IMR-90 (cell line): ENCODE results near the gene PLXDC2. TPM values are rescaled to one million over a fixed set of nuclear protein-coding genes. Genes with fewer than 3 reads are reported as not detected.

ENCODE experiments used
- ATAC-seq: fragments of 200-7000 bp; cut with Tn5 transposase; 2 replicates; pipeline ENCODE4 v1.9.1; 2020; ENCODE audit warnings: low read depth, mild to moderate bottlenecking, moderate library complexity
- BruUV-seq: library from RNA; stranded (reverse); fragments of 400-500 nt; replicated peaks from 2 replicates; lab custom pipeline; 2021; lab: Mats Ljungman, UMichigan
- CTCF ChIA-PET: fragments of 300-600 bp; formaldehyde crosslinking; extraction: SDS; loops from one replicate; lab custom pipeline; 2021; ENCODE audit warnings: antibody characterized with exemption; lab: Yijun Ruan, JAX
- POLR2A ChIA-PET: fragments of 300-600 bp; sonication (Branson Sonifier 250); formaldehyde crosslinking; loops from one replicate; lab custom pipeline; 2022; ENCODE audit warnings: antibody characterized with exemption; ENCODE audit not compliant: unreplicated experiment; lab: Charles Lee
- DNase-seq: peaks from one replicate; pipeline ENCODE4 v3.0.0; 2013
- H2AFZ ChIP-seq: replicated peaks from 2 replicates; pipeline ENCODE3; 2013; ENCODE audit warnings: low read length, mild to moderate bottlenecking; ENCODE audit not compliant: poor library complexity
- H2AK5ac ChIP-seq: 2 replicates; pipeline ENCODE4 v1.6.1; 2013; ENCODE audit warnings: low read depth, low read length, inconsistent platforms
- H2AK9ac ChIP-seq: replicated peaks from 2 replicates; pipeline ENCODE3; 2013; ENCODE audit warnings: mild to moderate bottlenecking, low read depth, low read length, moderate library complexity; ENCODE audit not compliant: poor library complexity
- H2BK120ac ChIP-seq: 2 replicates; pipeline ENCODE4 v1.6.1; 2013; ENCODE audit warnings: low read depth, low read length, inconsistent platforms
- H2BK15ac ChIP-seq: 3 replicates; pipeline ENCODE4 v1.6.1; 2013; ENCODE audit warnings: low read depth, low read length, inconsistent platforms
- H2BK20ac ChIP-seq: 2 replicates; pipeline ENCODE4 v1.6.1; 2013; ENCODE audit warnings: low read depth, mild to moderate bottlenecking, inconsistent platforms, low read length, moderate library complexity
- H2BK5ac ChIP-seq: 2 replicates; pipeline ENCODE4 v1.6.1; 2013; ENCODE audit warnings: mild to moderate bottlenecking, low read depth, low read length, inconsistent platforms; ENCODE audit not compliant: poor library complexity, severe bottlenecking
- H3K14ac ChIP-seq: replicated peaks from 2 replicates; pipeline ENCODE4 v1.6.1; 2013; ENCODE audit warnings: low read depth, low read length, inconsistent platforms
- H3K18ac ChIP-seq: 2 replicates; pipeline ENCODE4 v1.6.1; 2013; ENCODE audit warnings: low read depth, low read length, control low read depth
- H3K23ac ChIP-seq: 2 replicates; pipeline ENCODE4 v1.6.1; 2013; ENCODE audit warnings: low read depth, low read length, inconsistent platforms
- H3K27ac ChIP-seq: 2 replicates; pipeline ENCODE4 v1.5.1; 2013; ENCODE audit warnings: mild to moderate bottlenecking, control low read depth, low read length; ENCODE audit not compliant: insufficient read depth
- H3K27me3 ChIP-seq: 2 replicates; pipeline ENCODE4 v1.6.1; 2013; ENCODE audit warnings: low read length; ENCODE audit not compliant: control insufficient read depth, insufficient read depth
- H3K36me3 ChIP-seq: 2 replicates; pipeline ENCODE4 v1.6.1; 2013; ENCODE audit warnings: low read length, mixed read lengths; ENCODE audit not compliant: control insufficient read depth, insufficient read depth
- H3K4ac ChIP-seq: 2 replicates; pipeline ENCODE4 v1.6.1; 2013; ENCODE audit warnings: low read depth, low read length, inconsistent platforms
- H3K4me1 ChIP-seq: 2 replicates; pipeline ENCODE4 v1.6.1; 2013; ENCODE audit warnings: low read length, mixed read lengths; ENCODE audit not compliant: control insufficient read depth, insufficient read depth
- H3K4me2 ChIP-seq: 2 replicates; pipeline ENCODE4 v1.6.1; 2013; ENCODE audit warnings: low read depth, mild to moderate bottlenecking, control low read depth, low read length, moderate library complexity
- H3K4me3 ChIP-seq: 2 replicates; pipeline ENCODE4 v1.5.1; 2013; ENCODE audit warnings: low read depth, mild to moderate bottlenecking, control low read depth, low read length, moderate library complexity; ENCODE audit not compliant: insufficient read depth
- H3K56ac ChIP-seq: 2 replicates; pipeline ENCODE4 v1.6.1; 2013; ENCODE audit warnings: low read length, inconsistent platforms; ENCODE audit not compliant: insufficient read depth; ENCODE audit errors: extremely low read depth
- H3K79me1 ChIP-seq, 2 experiments: 2 replicates each; pipeline ENCODE4 v1.6.1; 2013; ENCODE audit warnings: low read length in 2 of 2, inconsistent platforms in 1 of 2, low read depth in 1 of 2
- H3K9ac ChIP-seq: 2 replicates; pipeline ENCODE4 v1.6.1; 2013; ENCODE audit warnings: low read depth, low read length, control low read depth
- H3K9me1 ChIP-seq: 2 replicates; pipeline ENCODE4 v1.6.1; 2013; ENCODE audit warnings: low read length, inconsistent platforms; ENCODE audit not compliant: insufficient read depth
- H3K9me3 ChIP-seq: 2 replicates; pipeline ENCODE4 v1.6.1; 2013; ENCODE audit warnings: low read length; ENCODE audit not compliant: control insufficient read depth, insufficient read depth
- H4K20me1 ChIP-seq: 2 replicates; pipeline ENCODE4 v1.6.1; 2013; ENCODE audit warnings: low read length, inconsistent platforms; ENCODE audit not compliant: insufficient read depth
- H4K5ac ChIP-seq: 2 replicates; pipeline ENCODE4 v1.6.1; 2013; ENCODE audit warnings: mild to moderate bottlenecking, low read depth, low read length, control low read depth
- H4K8ac ChIP-seq, 2 experiments: 2 replicates each; pipeline ENCODE4 v1.6.1; 2013; ENCODE audit warnings: low read depth in 2 of 2, low read length in 2 of 2, control low read depth in 1 of 2, inconsistent platforms in 1 of 2
- H4K91ac ChIP-seq: 2 replicates; pipeline ENCODE4 v1.6.1; 2013; ENCODE audit warnings: low read depth, low read length, inconsistent platforms; ENCODE audit not compliant: insufficient read depth
- BHLHE40 ChIP-seq: fragments of 150-350 bp; IDR thresholded peaks from 2 replicates; pipeline ENCODE4 v1.6.1; 2016; ENCODE audit warnings: mild to moderate bottlenecking, low read depth, low read length
- CHD1 ChIP-seq: IDR thresholded peaks from 2 replicates; pipeline ENCODE4 v1.6.1; 2012; ENCODE audit warnings: low read depth, low read length, improper control_type of control experiment
- MAFK ChIP-seq: IDR thresholded peaks from 2 replicates; pipeline ENCODE4 v1.6.1; 2012; ENCODE audit warnings: low read depth, low read length, improper control_type of control experiment
- MXI1 ChIP-seq: IDR thresholded peaks from 2 replicates; pipeline ENCODE4 v1.6.1; 2012; ENCODE audit warnings: low read depth, mild to moderate bottlenecking, low read length, moderate library complexity, borderline replicate concordance
- NFE2L2 ChIP-seq: fragments of 150-350 bp; IDR thresholded peaks from 2 replicates; pipeline ENCODE4 v1.6.1; 2016; ENCODE audit warnings: low read depth, mild to moderate bottlenecking, low read length
- POLR2A ChIP-seq: IDR thresholded peaks from 2 replicates; pipeline ENCODE4 v1.6.1; 2012; ENCODE audit warnings: mild to moderate bottlenecking, low read depth, low read length
- RAD21 ChIP-seq: IDR thresholded peaks from 2 replicates; pipeline ENCODE4 v1.6.1; 2012; ENCODE audit warnings: low read length, improper control_type of control experiment
- RFX5 ChIP-seq: IDR thresholded peaks from 2 replicates; pipeline ENCODE4 v1.8.0; 2012; ENCODE audit warnings: low read depth, mild to moderate bottlenecking, low read length, moderate library complexity
- SMC3 ChIP-seq: fragments of 150-350 bp; IDR thresholded peaks from 2 replicates; pipeline ENCODE4 v1.6.1; 2016; ENCODE audit warnings: low read depth, mild to moderate bottlenecking, antibody characterized with exemption, low read length, moderate library complexity
- WGBS, 2 experiments: methylation state at CpG; one replicate each; pipeline versions ENCODE4 v1.1.5 to v1.1.7; 2013; ENCODE audit warnings: missing lambda C conversion rate in 2 of 2; ENCODE audit not compliant: insufficient read length in 1 of 2; ENCODE audit errors: extremely low coverage in 2 of 2; 5-methylcytosine and 5-hydroxymethylcytosine counted together
- dilution Hi-C: fragments of 300-500 bp; cut with HindIII; formaldehyde crosslinking; loops from one replicate; pipeline ENCODE4 v1.14.3; 2018; ENCODE audit warnings: low sequenced_read_pairs; ENCODE audit not compliant: unreplicated experiment
- in situ Hi-C: fragments of 300-500 bp; cut with MboI; formaldehyde crosslinking; loops from 3 replicates; pipeline ENCODE4 v1.14.3; 2019; ENCODE audit warnings: low sequenced_read_pairs, inconsistent platforms, mixed read lengths
- intact Hi-C: fragments of 100-400 bp; cut with micrococcal nuclease; formaldehyde crosslinking; loops from 2 replicates; pipeline ENCODE4 v1.10.0; 2022
- polyA plus RNA-seq, 3 experiments: library from polyadenylated mRNA; depleted of rRNA; stranded (reverse); fragments of >200 nt; gene quantifications; 2 replicates each; pipeline ENCODE4 v1.2.3, GENCODE V29; 2012; ENCODE audit warnings: low replicate concordance in 1 of 3
- total RNA-seq: library from RNA; depleted of rRNA; stranded (reverse); fragments of >200 nt; gene quantifications from 2 replicates; pipeline ENCODE4 v1.2.3, GENCODE V29; 2012
- TF ChIP-seq, protein P1 (sequence below): fragments of 150-350 bp; IDR thresholded peaks from 2 replicates; pipeline ENCODE4 v1.6.1; 2016; ENCODE audit warnings: low read depth, mild to moderate bottlenecking, low read length, moderate library complexity, borderline replicate concordance
- TF ChIP-seq, protein P2 (sequence below): conservative IDR thresholded peaks from 2 replicates; pipeline ENCODE4 v1.5.1; 2012; ENCODE audit warnings: mild to moderate bottlenecking, low read depth, low read length, improper control_type of control experiment

The PLXDC2 gene
- total and polyA plus RNA-seq, 2 of the 4 experiments (the other 2 are of a cell fraction), result 3.2 to 6.1 TPM

DNA sequence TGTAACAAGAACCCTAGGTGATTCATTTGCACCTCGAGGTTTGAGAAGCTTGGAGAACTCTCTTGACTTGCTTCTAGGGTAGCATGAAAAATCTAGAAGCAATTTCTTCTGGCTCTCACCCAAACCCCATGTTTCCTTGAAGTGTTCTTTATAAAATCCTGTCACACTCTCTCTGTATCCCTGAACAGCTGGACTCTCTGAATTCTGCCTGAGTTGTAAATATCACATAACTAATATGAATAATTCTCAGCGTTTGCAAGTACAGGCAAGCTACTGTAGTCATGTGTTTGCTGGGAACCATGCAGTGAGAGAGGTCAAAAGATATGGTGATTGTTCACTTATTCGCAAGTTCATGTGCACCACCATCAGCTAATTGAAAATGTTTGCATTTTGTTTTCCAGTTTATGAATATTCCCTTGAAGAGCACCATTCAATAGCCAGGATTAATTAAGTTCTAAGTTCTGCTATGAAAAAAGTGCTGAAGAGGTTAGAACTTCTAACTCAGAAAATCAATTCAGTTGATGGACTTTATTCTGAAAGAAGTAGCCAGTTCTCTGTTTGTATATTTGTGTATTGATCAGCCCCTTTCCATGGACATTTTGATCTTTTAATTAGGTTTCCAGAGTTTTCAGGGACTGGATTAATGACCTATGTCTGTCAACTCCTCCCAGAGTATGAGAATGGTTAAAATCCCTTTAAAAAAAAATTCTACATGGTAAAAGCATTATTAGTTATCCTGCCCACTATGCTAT is 243.0 kb downstream of the PLXDC2 start:
- DNase-seq, result peak; percentile 20
- H2AK9ac ChIP-seq, result no peak overlapping the region
- H2BK5ac ChIP-seq, result no peak overlapping the region
- TF ChIP-seq CHD1 (no peak), RFX5 (no peak), MXI1 (no peak), POLR2A (no peak), RAD21 (no peak), BHLHE40 (no peak), SMC3 (no peak), NFE2L2 (no peak), MAFK (no peak)
- TF ChIP-seq, protein P1, sequence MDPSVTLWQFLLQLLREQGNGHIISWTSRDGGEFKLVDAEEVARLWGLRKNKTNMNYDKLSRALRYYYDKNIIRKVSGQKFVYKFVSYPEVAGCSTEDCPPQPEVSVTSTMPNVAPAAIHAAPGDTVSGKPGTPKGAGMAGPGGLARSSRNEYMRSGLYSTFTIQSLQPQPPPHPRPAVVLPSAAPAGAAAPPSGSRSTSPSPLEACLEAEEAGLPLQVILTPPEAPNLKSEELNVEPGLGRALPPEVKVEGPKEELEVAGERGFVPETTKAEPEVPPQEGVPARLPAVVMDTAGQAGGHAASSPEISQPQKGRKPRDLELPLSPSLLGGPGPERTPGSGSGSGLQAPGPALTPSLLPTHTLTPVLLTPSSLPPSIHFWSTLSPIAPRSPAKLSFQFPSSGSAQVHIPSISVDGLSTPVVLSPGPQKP, result no peak
- TF ChIP-seq, protein P2, sequence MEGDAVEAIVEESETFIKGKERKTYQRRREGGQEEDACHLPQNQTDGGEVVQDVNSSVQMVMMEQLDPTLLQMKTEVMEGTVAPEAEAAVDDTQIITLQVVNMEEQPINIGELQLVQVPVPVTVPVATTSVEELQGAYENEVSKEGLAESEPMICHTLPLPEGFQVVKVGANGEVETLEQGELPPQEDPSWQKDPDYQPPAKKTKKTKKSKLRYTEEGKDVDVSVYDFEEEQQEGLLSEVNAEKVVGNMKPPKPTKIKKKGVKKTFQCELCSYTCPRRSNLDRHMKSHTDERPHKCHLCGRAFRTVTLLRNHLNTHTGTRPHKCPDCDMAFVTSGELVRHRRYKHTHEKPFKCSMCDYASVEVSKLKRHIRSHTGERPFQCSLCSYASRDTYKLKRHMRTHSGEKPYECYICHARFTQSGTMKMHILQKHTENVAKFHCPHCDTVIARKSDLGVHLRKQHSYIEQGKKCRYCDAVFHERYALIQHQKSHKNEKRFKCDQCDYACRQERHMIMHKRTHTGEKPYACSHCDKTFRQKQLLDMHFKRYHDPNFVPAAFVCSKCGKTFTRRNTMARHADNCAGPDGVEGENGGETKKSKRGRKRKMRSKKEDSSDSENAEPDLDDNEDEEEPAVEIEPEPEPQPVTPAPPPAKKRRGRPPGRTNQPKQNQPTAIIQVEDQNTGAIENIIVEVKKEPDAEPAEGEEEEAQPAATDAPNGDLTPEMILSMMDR, result no peak
- intact Hi-C loops (no loop called here), in situ Hi-C loops (no loop called here), dilution Hi-C loops (no loop called here)
- no peaks in the 10 kb centered on the region for H4K20me1 ChIP-seq
- WGBS, 2 experiments, result no CpG with 5 or more reads among the region's 3 CpGs
- BruUV-seq, result no TSS peak
- no peak overlapping the region for H2AK5ac ChIP-seq
- ATAC-seq, result peak; percentile 61
- no peaks in the 10 kb centered on the region for H3K9me3 ChIP-seq
- ChIA-PET CTCF (no interaction called here), POLR2A (no interaction called here)
- H3K18ac ChIP-seq, result no peak overlapping the region
- H3K27ac ChIP-seq, result no peak overlapping the region
- no peak overlapping the region for H4K5ac ChIP-seq
- no peak overlapping the region for H4K91ac ChIP-seq
- H3K56ac ChIP-seq, result no peak overlapping the region
- no peaks in the 10 kb centered on the region for H3K36me3 ChIP-seq
- no peaks in the 10 kb centered on the region for H3K9me1 ChIP-seq
- no peak overlapping the region for H3K23ac ChIP-seq
- no peak overlapping the region for H3K4me2 ChIP-seq
- H3K4me1 ChIP-seq, result no peaks in the 10 kb centered on the region
- no peak overlapping the region for H2BK15ac ChIP-seq
- no peak overlapping the region for H3K14ac ChIP-seq
- H3K27me3 ChIP-seq, result no peaks in the 10 kb centered on the region
- no peak overlapping the region for H2AFZ ChIP-seq
- no peaks in the 10 kb centered on the region for H3K79me1 ChIP-seq
- no peak overlapping the region for H3K9ac ChIP-seq
- no peak overlapping the region for H2BK120ac ChIP-seq
- H3K4ac ChIP-seq, result no peak overlapping the region
- H3K4me3 ChIP-seq, result no peak overlapping the region
- H4K8ac ChIP-seq, result no peak overlapping the region
- no peak overlapping the region for H2BK20ac ChIP-seq
